Stimulated activated CD4-positive, alpha-beta T cell treated with anti-CD3 and anti-CD28 coated beads, Interleukin-4, amount 100 ng/mL, for 48 hours (primary cell): ENCODE data around the gene ACAD11.

ENCODE experiments used
- DNase-seq, 2 donors: peaks; one replicate each; pipeline ENCODE4 v3.0.0-alpha.2; 2020; ENCODE audit warnings: low read depth in 2 of 2

Gene ACAD11

GRCh38 chr3:132659365-132660051 is at the start of gene ACAD11:
TSS of gene ACAD11 (minus strand) at chr3:132659809. CDS start at chr3:132659751, 58 bp downstream.
- DNase-seq = peak; percentile 13 to 16

GRCh38 chr3:132703733-132704132 is 44.1 kb upstream of the ACAD11 start:
- no peak for DNase-seq

GRCh38 chr3:132695422-132695821 is 35.8 kb upstream of the ACAD11 start:
- no peak for DNase-seq

GRCh38 chr3:132694991-132695390 is 35.4 kb upstream of the ACAD11 start:
- no peak for DNase-seq

- DNase-seq = no peak
Observed at GRCh38 chr3:132690040-132690439, 30.4 kb upstream of the ACAD11 start.

GRCh38 chr3:132682201-132682600 is 22.6 kb upstream of the ACAD11 start:
- DNase-seq = no peak

GRCh38 chr3:132681421-132681820 is 21.8 kb upstream of the ACAD11 start:
- DNase-seq = no peak

- DNase-seq = no peak
Observed at GRCh38 chr3:132679911-132680310, 20.3 kb upstream of the ACAD11 start.

GRCh38 chr3:132675408-132675807 is 15.8 kb upstream of the ACAD11 start:
- no peak for DNase-seq

- DNase-seq = no peak
Observed at GRCh38 chr3:132669256-132669777, 9.7 kb upstream of the ACAD11 start.

- DNase-seq = no peak
Observed at GRCh38 chr3:132665230-132665745, 5.7 kb upstream of the ACAD11 start.

- DNase-seq = no peak
Observed at GRCh38 chr3:132662212-132662611, 2.6 kb upstream of the ACAD11 start.

GRCh38 chr3:132661101-132661500 is 1.5 kb upstream of the ACAD11 start:
- no peak for DNase-seq

GRCh38 chr3:132660811-132661070 is 1.1 kb upstream of the ACAD11 start:
- no peak for DNase-seq

GRCh38 chr3:132660052-132660810 is 622 bp upstream of the ACAD11 start, which contains the start of gene UBA5:
TSS of gene UBA5 (plus strand) at chr3:132660329. CDS start at chr3:132660538, 209 bp downstream.
- peak; percentile 52 to 71 for DNase-seq

- no peak for DNase-seq
Observed at GRCh38 chr3:132659000-132659364, 627 bp downstream of the ACAD11 start.

GRCh38 chr3:132657869-132658747 is 1.5 kb downstream of the ACAD11 start:
- DNase-seq = no peak

GRCh38 chr3:132655471-132655870 is 4.1 kb downstream of the ACAD11 start:
- DNase-seq = no peak

GRCh38 chr3:132654721-132655120 is 4.9 kb downstream of the ACAD11 start:
- DNase-seq = no peak

GRCh38 chr3:132654190-132654589 is 5.4 kb downstream of the ACAD11 start:
- DNase-seq = no peak

GRCh38 chr3:132652640-132653270 is 6.9 kb downstream of the ACAD11 start:
- no peak for DNase-seq

GRCh38 chr3:132650153-132650552 is 9.5 kb downstream of the ACAD11 start:
- DNase-seq = no peak
